Measurements from ENCODE around the gene PCSK1. TPM values are rescaled to one million over a fixed set of nuclear protein-coding genes. Genes with fewer than 3 reads are reported as not detected.
"Not testable (repeated sequence)": the region's sequence is repeated elsewhere in the genome, so short reads cannot be mapped to it uniquely, and the experiment has no call there.

PCSK1 gene
- total RNA-seq, 4 donors from 2014 or later = 0.14 to 0.88 TPM; not detected in 2

DNA sequence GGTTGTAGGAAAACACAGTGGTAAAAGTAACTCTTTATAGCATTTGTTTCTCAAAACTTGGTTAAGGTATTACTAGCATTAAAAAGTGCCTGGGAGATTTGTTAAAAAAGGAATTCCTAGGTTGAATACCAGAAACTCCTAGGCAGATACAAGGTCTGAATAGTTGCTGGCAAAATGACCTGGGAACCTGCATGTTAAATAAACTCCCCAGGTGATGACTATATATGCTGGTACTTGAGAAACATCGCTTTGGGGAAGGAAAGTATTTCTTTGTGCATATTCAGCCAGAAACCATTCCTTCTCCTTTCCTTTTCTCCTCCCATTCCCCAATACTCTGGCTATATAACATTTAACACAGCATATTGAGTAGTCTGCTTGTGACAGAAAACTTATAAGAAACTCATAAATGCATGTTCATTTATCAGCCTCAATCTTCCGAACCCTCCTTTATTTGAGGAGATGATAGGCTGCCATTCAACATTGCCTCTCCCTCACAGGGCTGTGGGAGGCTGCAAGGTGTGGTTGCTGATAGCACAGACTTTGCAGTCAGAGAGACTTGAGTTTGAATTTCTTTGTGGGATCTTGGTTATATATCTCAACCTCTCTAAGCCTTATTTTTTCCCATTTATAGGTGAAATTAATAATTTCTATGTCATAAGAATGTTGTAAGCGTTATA is 28.7 kb downstream of the PCSK1 start:
- no peak for DNase-seq
- H3K4me3 ChIP-seq = no peak overlapping the region
- no peak overlapping the region for H3K27ac ChIP-seq
- TF ChIP-seq POLR2A (IDR thresholded peaks at IDR 0.05) = no peak
- TF ChIP-seq CTCF (IDR thresholded peaks at IDR 0.05) = no peak
- no peaks in the 10 kb centered on the region for H3K4me1 ChIP-seq
- intact Hi-C loops (cut with DNase I; ENCODE audit: low total_unique reads) = no loop called here
- no peaks in the 10 kb centered on the region for H3K27me3 ChIP-seq
- H3K36me3 ChIP-seq = no peaks in the 10 kb centered on the region
- no peaks in the 10 kb centered on the region for H3K9me3 ChIP-seq

- H3K27me3 ChIP-seq = no peaks in the 10 kb centered on the region
- intact Hi-C loops (cut with DNase I; ENCODE audit: low total_unique reads) = no loop called here
- no peaks in the 10 kb centered on the region for H3K9me3 ChIP-seq
- TF ChIP-seq POLR2A (IDR thresholded peaks at IDR 0.05) (no peak), CTCF (IDR thresholded peaks at IDR 0.05) (no peak)
- DNase-seq = no peak
- no peak overlapping the region for H3K4me3 ChIP-seq
- H3K4me1 ChIP-seq = no peaks in the 10 kb centered on the region
- no peak overlapping the region for H3K27ac ChIP-seq
- no peaks in the 10 kb centered on the region for H3K36me3 ChIP-seq
Observed at GRCh38 chr5:96402500-96402899, 30.5 kb downstream of the PCSK1 start.

GRCh38 chr5:96396878-96397277 is 36.2 kb downstream of the PCSK1 start:
- Histone ChIP-seq H3K27ac (no peak overlapping the region), H3K4me3 (no peak overlapping the region), H3K9me3 (no peaks in the 10 kb centered on the region), H3K36me3 (no peaks in the 10 kb centered on the region), H3K4me1 (no peaks in the 10 kb centered on the region), H3K27me3 (no peaks in the 10 kb centered on the region)
- no peak for DNase-seq
- TF ChIP-seq POLR2A (IDR thresholded peaks at IDR 0.05) = no peak
- no peak for TF ChIP-seq CTCF (IDR thresholded peaks at IDR 0.05)
- intact Hi-C loops (cut with DNase I; ENCODE audit: low total_unique reads) = no loop called here

DNA sequence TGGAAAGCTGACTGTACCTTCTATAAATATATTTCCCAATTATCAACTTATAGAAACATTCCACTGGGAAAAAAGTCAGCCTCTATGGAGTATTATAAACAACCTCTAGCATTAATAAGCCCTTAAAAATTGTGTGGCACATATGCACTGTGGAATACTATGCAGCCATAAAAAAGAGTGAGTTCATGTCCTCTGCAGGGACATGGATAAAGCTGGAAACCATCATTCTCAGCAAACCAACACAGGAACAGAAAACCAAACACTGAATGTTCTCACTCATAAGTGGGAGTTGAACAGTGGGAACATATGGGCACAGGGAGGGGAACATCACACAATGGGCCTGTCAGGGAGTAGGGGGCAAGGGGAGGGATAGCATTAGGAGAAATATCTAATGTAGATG is 37.8 kb downstream of the PCSK1 start:
- H3K36me3 ChIP-seq; H3K4me3 ChIP-seq; H3K27me3 ChIP-seq; DNase-seq; intact Hi-C loops (cut with DNase I; ENCODE audit: low total_unique reads); H3K27ac ChIP-seq; H3K9me3 ChIP-seq; H3K4me1 ChIP-seq: not testable (repeated sequence)

DNA sequence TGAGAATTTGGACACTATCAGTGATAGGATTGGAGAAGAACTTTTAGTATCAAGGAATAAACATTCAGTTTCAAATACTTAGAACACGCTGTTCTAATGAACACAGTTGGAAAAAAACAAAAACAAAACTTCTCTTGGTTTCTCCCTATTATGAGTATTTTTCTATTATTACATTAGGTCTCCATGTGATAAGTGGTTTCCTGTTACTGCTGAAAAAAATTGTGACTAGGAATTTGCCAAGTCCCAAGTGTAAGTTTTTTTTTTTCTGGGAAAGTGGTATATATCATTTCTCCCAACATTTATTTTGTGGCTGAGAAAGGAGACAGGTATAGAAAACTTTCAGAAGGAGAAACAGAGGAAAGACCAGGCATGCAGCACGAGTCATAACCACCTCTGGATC is 41.1 kb downstream of the PCSK1 start:
- no peaks in the 10 kb centered on the region for H3K9me3 ChIP-seq
- no peak for DNase-seq
- H3K27ac ChIP-seq = no peak overlapping the region
- H3K27me3 ChIP-seq = no peaks in the 10 kb centered on the region
- no peak for TF ChIP-seq POLR2A (IDR thresholded peaks at IDR 0.05)
- no peak for TF ChIP-seq CTCF (IDR thresholded peaks at IDR 0.05)
- H3K4me3 ChIP-seq = no peak overlapping the region
- no peaks in the 10 kb centered on the region for H3K36me3 ChIP-seq
- H3K4me1 ChIP-seq = no peaks in the 10 kb centered on the region
- intact Hi-C loops (cut with DNase I; ENCODE audit: low total_unique reads) = no loop called here

GRCh38 chr5:96388176-96388575 is 44.9 kb downstream of the PCSK1 start:
- TF ChIP-seq CTCF (IDR thresholded peaks at IDR 0.05) = no peak
- Histone ChIP-seq H3K36me3 (no peaks in the 10 kb centered on the region), H3K27me3 (no peaks in the 10 kb centered on the region), H3K9me3 (no peaks in the 10 kb centered on the region), H3K4me3 (no peak overlapping the region), H3K27ac (no peak overlapping the region), H3K4me1 (no peaks in the 10 kb centered on the region)
- DNase-seq = no peak
- intact Hi-C loops (cut with DNase I; ENCODE audit: low total_unique reads) = no loop called here
